NCI-H345 treated with DMSO at 0.1 percent for 48 hours (cell line): ENCODE data around the gene CELF2.
"Not testable (repeated sequence)": the region's sequence is repeated elsewhere in the genome, so short reads cannot be mapped to it uniquely, and the experiment has no call there.

Source experiments
- DNase-seq: peaks from one replicate; lab custom pipeline; 2025; ENCODE audit not compliant: unreplicated experiment; lab: John Stamatoyannopoulos, UW

CELF2 gene

DNA sequence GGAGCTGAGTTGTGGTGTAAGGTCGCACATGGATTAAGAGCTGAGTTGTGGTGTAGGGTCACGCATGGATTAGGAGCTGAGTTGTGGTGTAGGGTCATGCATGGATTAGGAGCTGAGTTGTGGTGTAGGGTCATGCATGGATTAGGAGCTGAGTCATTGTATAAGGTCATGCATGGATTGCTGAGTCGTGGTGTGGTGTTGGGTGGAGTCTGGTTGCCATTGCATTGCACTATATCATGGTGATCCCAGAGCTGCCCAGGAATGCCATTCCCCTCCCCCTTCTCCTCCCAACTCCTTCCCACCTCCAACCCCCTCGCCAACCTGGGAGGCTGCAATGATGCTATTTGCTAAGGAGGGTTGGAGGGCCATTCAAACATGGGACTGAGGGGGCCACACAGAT, 349.2 kb downstream of the CELF2 start:
- not testable (repeated sequence) for DNase-seq

DNA sequence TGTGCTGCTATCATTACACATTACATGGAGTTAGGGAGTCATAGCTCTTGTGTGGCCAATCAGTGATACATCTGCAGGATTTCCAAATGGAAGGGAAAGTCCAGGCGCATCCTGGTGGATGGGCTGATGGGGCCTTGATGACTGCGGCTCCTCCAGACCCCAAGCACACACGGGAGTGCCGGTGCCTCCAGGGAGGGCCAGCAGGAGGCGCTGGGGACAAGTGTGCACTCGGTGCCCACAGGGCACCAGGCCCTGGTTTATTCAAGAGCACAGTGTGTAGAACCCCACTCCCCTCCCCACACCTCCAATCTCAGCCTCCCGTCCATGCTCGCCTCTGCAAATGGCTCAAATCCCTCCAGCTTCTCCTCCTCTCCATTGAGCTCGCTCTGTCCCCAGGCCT, 349.8 kb downstream of the CELF2 start:
- no peak for DNase-seq

DNA sequence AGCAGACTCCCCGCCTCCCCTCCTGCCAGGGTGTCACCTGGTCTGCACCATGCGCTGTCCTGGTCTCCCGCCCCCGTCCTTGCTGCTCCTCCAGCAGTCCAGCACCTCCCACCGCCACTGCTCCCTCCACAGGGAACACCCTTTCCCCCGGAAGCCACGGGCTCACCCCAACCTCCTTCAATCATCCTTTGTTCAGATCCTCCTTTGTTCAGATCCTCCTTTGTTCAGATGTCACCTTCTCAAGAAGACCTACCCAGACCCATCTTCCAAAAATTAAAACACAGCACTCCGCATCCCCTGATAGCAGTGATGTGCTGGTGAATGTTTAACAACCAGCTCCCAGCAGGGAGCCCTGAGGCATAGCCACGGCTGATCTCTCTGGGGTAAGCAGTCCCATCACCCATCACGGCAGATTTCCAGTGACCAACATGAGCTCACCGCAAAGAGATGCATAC, 356.1 kb downstream of the CELF2 start:
- no peak for DNase-seq

DNA sequence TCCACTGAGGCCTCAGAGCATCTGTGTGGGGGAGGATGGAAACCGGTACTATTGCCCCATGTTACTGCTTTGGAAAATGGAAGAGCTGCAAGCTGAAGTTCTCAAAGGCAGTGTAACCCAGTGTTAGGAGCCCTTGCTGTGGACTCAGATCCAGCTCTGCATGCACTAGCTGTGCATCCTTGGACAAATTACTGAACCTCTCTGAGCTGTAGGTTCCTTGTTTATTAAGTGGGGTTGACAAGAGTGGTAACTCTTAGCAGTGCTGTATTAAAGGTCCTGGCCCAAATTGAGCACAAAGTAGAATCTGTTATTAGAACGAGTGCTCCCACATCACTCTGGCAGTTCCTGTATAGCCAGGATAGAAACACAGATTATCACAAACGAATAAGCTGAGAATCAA, 359.6 kb downstream of the CELF2 start:
- no peak for DNase-seq

DNA sequence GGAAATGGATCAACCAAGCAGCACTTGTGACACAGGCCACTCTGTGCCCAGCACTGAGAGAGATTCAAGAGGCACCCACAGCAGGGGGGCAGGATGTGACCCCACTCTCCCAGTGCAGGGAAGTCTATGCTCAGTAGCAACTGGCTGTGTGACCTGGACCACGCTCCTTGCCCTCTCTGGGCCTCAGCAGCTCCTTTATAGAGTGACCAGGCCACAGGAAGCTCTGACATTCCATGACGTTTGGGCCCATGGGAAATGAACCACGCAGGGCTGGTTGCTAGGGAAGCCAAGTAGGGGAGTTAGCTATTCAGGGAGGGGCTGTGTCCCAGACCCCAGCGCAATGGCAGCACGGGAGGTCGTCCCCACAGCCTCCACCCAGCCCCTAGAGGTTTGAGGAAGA, 361.2 kb downstream of the CELF2 start:
- DNase-seq, result no peak

DNA sequence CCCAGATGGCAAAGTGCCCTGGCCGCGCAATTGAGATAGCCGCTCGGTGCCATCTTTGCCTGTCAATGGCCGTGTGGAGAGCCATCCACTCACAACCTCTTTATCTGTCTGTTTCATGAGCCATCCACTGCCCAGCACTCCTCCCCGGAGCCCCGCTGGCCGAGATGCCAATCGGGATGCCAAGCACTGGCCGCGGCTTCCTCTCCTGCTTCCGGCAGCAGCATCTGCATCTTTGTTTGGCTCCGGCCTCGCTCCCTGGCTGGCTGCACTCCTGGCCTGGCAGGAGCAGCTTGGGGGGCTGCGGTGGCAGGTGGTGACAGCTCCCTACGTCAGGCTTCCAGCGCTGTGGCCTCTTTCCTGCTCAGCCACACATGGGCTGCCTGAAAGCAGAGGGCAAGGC, 362.1 kb downstream of the CELF2 start:
- no peak for DNase-seq

DNA sequence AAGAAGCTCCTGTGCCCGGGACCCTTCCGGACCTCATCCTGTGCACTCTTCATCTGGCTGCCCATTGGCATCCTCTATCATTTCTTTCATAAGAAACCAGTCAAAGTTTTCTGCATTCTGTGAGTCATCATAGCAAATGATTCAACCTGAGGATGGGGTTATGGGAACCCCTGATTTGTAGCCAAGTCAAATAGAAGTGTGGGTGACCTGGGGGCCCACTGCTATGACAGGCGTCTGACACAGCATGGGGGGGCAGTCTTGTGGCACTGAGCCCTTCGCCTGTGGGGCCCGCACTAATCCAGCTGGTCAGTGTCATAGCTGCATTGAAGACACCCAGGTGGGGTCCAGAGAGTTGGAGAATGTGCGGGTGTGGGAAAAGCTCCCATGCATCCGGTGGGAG, 363.4 kb downstream of the CELF2 start:
- DNase-seq, result no peak

DNA sequence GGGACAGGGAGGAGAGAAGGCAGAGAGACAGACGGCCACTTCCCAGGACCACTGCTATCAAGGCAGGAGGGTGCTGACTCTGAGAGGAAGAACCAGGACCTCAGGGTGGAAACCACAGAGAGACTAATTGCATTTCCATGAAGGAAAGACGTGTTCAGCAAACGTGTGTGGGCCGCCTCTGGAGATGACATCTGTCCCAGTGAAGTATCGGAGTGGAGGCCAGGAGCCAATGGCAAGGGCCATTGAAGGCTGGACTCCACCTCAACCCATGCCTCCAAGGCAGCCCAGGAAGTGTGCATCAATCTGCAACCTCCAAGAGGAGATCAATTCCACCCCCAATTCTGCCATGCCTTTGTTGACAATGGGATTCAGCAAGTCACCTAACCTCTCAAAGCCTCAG, 363.8 kb downstream of the CELF2 start:
- DNase-seq, result no peak

DNA sequence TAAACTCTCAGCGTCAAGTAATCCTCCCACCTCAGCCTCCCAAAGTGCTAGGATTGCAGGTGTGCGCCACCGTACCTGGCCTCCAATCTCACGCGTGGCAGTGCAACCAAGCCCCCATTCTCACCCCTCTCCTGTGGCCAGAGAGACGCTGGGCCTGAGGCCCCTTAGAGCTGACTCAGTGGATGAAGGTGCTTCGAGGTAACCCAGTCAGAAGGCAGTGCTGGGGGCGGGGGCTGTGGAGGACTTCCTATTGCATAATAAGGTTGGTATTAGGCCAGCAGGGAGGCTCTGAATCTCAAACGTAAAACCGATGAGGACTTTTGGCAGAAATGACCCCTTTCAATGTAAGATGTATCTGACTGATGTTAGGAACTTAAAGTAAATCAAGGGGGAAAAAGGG, 364.5 kb downstream of the CELF2 start:
- no peak for DNase-seq

DNA sequence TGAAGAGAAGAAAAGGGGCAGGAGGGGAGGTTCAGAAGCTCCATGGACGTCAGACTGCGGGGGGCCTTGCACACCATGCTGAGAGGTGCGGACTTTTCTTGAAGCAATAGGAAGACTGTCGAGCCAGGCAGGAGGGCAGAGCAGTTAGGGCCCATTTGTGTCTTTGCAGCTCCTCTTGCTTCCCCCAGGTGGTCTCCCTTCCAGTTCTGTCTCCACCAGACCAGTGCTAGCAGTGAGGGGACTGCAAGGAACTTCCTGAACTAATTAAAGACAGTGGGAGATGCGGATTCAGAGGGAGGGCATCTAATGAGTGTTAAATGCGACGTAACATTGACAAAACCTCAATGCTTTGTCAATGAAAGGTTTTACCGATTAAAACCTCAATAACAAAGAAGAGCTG, 368.4 kb downstream of the CELF2 start:
- DNase-seq, result no peak
